Measurements from ENCODE around the gene ADAM15.

ADAM15 gene

DNA sequence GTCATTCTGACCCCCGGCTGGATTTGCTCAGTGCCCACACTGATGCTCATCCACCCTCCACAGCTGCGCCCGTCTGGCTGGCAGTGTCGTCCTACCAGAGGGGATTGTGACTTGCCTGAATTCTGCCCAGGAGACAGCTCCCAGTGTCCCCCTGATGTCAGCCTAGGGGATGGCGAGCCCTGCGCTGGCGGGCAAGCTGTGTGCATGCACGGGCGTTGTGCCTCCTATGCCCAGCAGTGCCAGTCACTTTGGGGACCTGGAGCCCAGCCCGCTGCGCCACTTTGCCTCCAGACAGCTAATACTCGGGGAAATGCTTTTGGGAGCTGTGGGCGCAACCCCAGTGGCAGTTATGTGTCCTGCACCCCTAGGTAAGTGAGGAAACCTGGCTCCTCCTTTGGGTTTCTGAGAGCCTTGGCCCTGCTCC lies 6.7 kb downstream of the ADAM15 start:
- Histone ChIP-seq H3K27ac (ENCODE audit: extremely low read depth, low read depth, low read length) (no peak overlapping the region), H3K4me1 (ENCODE audit: control insufficient read depth, insufficient read depth, low read length) (no peaks in the 10 kb centered on the region; the same call in 1 of the 2 replicates), H3K9me3 (ENCODE audit: control insufficient read depth, insufficient read depth, low read depth, low read length) (no peaks in the 10 kb centered on the region), H3K4me3 (ENCODE audit: low read depth, low read length) (no peak overlapping the region), H3K36me3 (ENCODE audit: control insufficient read depth in 2 of 2, insufficient read depth in 1 of 2, low read length in 2 of 2) (peaks cover 0 to 69% of the 10 kb centered on the region in 2 experiments; a peak in 1 of 3 replicates)
- TF ChIP-seq ZNF114 (tag by site-specific recombination; IDR thresholded peaks at IDR 0.05), result no peak
- TF ChIP-seq ZNF280D (tag by site-specific recombination; IDR thresholded peaks at IDR 0.05), result no peak
- no peak for TF ChIP-seq ZNF654 (tag by site-specific recombination; IDR thresholded peaks at IDR 0.05; ENCODE audit: low read depth)
- no peak for TF ChIP-seq GLIS2 (tag by site-specific recombination; IDR thresholded peaks at IDR 0.05)
- no peak for TF ChIP-seq ZNF76 (tag by site-specific recombination; IDR thresholded peaks at IDR 0.05; ENCODE audit: borderline replicate concordance, low read depth)
- no peak for TF ChIP-seq ZNF335 (tag by site-specific recombination; conservative IDR thresholded peaks at IDR 0.05)
- no peak for TF ChIP-seq ZNF214 (tag by site-specific recombination; IDR thresholded peaks at IDR 0.05; ENCODE audit: borderline replicate concordance)
- no peak for TF ChIP-seq ZNF391 (tag by site-specific recombination; IDR thresholded peaks at IDR 0.05; ENCODE audit: borderline replicate concordance, low read depth)
- no peak for TF ChIP-seq ZSCAN16 (tag by site-specific recombination; IDR thresholded peaks at IDR 0.05)
- no peak for TF ChIP-seq ZNF626 (tag by site-specific recombination; IDR thresholded peaks at IDR 0.05)
- TF ChIP-seq ZNF133 (tag by site-specific recombination; IDR thresholded peaks at IDR 0.05), result no peak
- TF ChIP-seq GLI2 (tag by site-specific recombination; IDR thresholded peaks at IDR 0.05; ENCODE audit: borderline replicate concordance, low read depth), result no peak
- no peak for TF ChIP-seq ZNF791 (tag by site-specific recombination; IDR thresholded peaks at IDR 0.05)
- no peak for TF ChIP-seq MYNN (tag by site-specific recombination; IDR thresholded peaks at IDR 0.05; ENCODE audit: borderline replicate concordance)
- no peak for TF ChIP-seq KLF7 (tag by site-specific recombination; IDR thresholded peaks at IDR 0.05; ENCODE audit: borderline replicate concordance)
- TF ChIP-seq ZNF629 (tag by site-specific recombination; IDR thresholded peaks at IDR 0.05), result no peak
- TF ChIP-seq ZNF549 (tag by site-specific recombination; IDR thresholded peaks at IDR 0.05), result no peak
- TF ChIP-seq ZNF677 (tag by site-specific recombination; IDR thresholded peaks at IDR 0.05), result no peak
- TF ChIP-seq ZNF157 (tag by site-specific recombination; IDR thresholded peaks at IDR 0.05), result no peak
- CTCF ChIA-PET, result interaction anchor here (0.5 to 10.9 kb wide), 7 partner anchors 7 to 592 kb away, joined by 3 to 117 read pairs (median 3); no protein-coding TSS in a partner anchor
- POLR2A ChIA-PET, result interaction anchor here (0.6 to 1.4 kb wide), 2 partner anchors 37 to 86 kb away, joined by 3 read pairs; no protein-coding TSS in a partner anchor

GRCh38 chr1:155060736-155061135 lies 9.6 kb downstream of the ADAM15 start:
- TF ChIP-seq, protein P1, sequence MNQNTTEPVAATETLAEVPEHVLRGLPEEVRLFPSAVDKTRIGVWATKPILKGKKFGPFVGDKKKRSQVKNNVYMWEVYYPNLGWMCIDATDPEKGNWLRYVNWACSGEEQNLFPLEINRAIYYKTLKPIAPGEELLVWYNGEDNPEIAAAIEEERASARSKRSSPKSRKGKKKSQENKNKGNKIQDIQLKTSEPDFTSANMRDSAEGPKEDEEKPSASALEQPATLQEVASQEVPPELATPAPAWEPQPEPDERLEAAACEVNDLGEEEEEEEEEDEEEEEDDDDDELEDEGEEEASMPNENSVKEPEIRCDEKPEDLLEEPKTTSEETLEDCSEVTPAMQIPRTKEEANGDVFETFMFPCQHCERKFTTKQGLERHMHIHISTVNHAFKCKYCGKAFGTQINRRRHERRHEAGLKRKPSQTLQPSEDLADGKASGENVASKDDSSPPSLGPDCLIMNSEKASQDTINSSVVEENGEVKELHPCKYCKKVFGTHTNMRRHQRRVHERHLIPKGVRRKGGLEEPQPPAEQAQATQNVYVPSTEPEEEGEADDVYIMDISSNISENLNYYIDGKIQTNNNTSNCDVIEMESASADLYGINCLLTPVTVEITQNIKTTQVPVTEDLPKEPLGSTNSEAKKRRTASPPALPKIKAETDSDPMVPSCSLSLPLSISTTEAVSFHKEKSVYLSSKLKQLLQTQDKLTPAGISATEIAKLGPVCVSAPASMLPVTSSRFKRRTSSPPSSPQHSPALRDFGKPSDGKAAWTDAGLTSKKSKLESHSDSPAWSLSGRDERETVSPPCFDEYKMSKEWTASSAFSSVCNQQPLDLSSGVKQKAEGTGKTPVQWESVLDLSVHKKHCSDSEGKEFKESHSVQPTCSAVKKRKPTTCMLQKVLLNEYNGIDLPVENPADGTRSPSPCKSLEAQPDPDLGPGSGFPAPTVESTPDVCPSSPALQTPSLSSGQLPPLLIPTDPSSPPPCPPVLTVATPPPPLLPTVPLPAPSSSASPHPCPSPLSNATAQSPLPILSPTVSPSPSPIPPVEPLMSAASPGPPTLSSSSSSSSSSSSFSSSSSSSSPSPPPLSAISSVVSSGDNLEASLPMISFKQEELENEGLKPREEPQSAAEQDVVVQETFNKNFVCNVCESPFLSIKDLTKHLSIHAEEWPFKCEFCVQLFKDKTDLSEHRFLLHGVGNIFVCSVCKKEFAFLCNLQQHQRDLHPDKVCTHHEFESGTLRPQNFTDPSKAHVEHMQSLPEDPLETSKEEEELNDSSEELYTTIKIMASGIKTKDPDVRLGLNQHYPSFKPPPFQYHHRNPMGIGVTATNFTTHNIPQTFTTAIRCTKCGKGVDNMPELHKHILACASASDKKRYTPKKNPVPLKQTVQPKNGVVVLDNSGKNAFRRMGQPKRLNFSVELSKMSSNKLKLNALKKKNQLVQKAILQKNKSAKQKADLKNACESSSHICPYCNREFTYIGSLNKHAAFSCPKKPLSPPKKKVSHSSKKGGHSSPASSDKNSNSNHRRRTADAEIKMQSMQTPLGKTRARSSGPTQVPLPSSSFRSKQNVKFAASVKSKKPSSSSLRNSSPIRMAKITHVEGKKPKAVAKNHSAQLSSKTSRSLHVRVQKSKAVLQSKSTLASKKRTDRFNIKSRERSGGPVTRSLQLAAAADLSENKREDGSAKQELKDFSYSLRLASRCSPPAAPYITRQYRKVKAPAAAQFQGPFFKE (tag by site-specific recombination; IDR thresholded peaks at IDR 0.05; ENCODE audit: borderline replicate concordance), result no peak
- TF ChIP-seq GLIS2 (tag by site-specific recombination; IDR thresholded peaks at IDR 0.05) (peak; percentile 43), KLF1 (tag by site-specific recombination; IDR thresholded peaks at IDR 0.05) (no peak), ZNF785 (tag by site-specific recombination; IDR thresholded peaks at IDR 0.05) (no peak), PRDM10 (tag by site-specific recombination; IDR thresholded peaks at IDR 0.05) (no peak)

More at GRCh38 chr1:155060736-155061135, 9.6 kb downstream of the ADAM15 start:
- no peaks in the 10 kb centered on the region; the same call in none of the 2 replicates for H3K4me1 ChIP-seq (ENCODE audit: control insufficient read depth, insufficient read depth, low read length)
- ChIA-PET CTCF (interaction anchor here (0.6 to 10.9 kb wide), 19 partner anchors 9 to 582 kb away, joined by 3 to 117 read pairs (median 4); partner anchors contain the start of genes ADAM15, EFNA3 and SHC1), POLR2A (interaction anchor here (1.3 to 1.7 kb wide), 4 partner anchors 10 to 105 kb away, joined by 3 to 7 read pairs (median 4); partner anchors contain the start of genes ADAM15 and PBXIP1)
- H3K36me3 ChIP-seq (ENCODE audit: control insufficient read depth in 2 of 2, insufficient read depth in 1 of 2, low read length in 2 of 2), result peaks cover 0 to 50% of the 10 kb centered on the region in 2 experiments; a peak in 1 of 3 replicates
- H3K4me3 ChIP-seq (ENCODE audit: low read depth, low read length), result no peak overlapping the region
- no peaks in the 10 kb centered on the region for H3K9me3 ChIP-seq (ENCODE audit: control insufficient read depth, insufficient read depth, low read depth, low read length)
- no peak overlapping the region for H3K27ac ChIP-seq (ENCODE audit: extremely low read depth, low read depth, low read length)

Measured in HEK293 (cell line).